ENCODE data around the gene ELMO3.

GRCh38 chr16:67169011-67169451, 29.9 kb upstream of the ELMO3 start:
- TF ChIP-seq, protein P1, sequence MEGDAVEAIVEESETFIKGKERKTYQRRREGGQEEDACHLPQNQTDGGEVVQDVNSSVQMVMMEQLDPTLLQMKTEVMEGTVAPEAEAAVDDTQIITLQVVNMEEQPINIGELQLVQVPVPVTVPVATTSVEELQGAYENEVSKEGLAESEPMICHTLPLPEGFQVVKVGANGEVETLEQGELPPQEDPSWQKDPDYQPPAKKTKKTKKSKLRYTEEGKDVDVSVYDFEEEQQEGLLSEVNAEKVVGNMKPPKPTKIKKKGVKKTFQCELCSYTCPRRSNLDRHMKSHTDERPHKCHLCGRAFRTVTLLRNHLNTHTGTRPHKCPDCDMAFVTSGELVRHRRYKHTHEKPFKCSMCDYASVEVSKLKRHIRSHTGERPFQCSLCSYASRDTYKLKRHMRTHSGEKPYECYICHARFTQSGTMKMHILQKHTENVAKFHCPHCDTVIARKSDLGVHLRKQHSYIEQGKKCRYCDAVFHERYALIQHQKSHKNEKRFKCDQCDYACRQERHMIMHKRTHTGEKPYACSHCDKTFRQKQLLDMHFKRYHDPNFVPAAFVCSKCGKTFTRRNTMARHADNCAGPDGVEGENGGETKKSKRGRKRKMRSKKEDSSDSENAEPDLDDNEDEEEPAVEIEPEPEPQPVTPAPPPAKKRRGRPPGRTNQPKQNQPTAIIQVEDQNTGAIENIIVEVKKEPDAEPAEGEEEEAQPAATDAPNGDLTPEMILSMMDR (IDR thresholded peaks at IDR 0.05) = no peak
- TF ChIP-seq EZH2 (IDR thresholded peaks at IDR 0.05) = no peak

Measured in neural progenitor cell (in vitro differentiated cells).